Stimulated activated CD8-positive, alpha-beta memory T cell treated with anti-CD3 and anti-CD28 coated beads, Interleukin-15, amount 100 ng/mL, for 48 hours (primary cell): ENCODE data around the gene KLRF1.
"Not testable (repeated sequence)": the region's sequence is repeated elsewhere in the genome, so short reads cannot be mapped to it uniquely, and the experiment has no call there.

Source experiments
- DNase-seq, 2 donors: peaks; one replicate each; pipeline ENCODE4 v3.0.0-alpha.2; 2020; ENCODE audit warnings: low read depth in 2 of 2

Gene KLRF1

DNA sequence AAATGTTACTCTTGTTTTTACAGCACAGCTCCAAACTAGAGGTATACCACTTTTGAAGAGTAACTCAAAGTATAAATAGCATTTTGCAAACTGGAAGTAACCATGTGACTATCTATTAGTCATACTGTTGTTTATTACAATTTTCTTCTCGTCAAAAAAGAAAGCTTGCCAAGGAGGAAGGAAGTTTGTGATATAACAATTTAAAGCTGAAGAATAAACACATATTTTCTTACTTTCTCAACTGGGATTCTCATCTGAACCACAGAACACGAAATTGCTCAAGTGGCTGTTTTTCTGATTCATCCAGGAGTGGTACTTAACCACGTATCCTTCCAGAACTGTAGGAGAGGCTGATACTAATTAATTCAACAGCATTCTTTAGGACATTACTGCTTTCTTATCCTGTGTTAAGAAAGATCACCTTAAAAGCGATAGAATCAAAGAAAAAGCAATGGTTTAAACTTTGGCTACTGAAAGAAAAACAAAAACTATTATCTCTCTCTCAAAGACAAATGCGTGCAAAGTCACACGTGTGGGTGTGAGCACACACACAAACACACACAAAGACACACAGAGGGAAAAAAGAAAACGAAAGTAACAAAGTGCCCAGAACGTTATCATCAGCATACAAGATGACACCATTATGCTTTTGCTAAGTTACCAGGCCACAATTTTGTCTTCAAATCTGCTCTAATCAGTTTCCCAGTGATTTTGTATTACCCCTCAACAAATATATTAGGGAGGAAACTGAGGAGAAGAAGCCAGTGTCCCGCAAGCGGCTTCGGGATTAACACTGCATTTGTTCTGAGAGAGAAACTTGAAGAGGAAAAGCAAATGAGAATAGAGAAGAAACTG lies 42.3 kb downstream of the KLRF1 start, which contains the start of gene CLEC2B:
Gene CLEC2B (minus strand): TSS at position 48 of the 855 bp plus-strand sequence.
- DNase-seq, result no peak

DNA sequence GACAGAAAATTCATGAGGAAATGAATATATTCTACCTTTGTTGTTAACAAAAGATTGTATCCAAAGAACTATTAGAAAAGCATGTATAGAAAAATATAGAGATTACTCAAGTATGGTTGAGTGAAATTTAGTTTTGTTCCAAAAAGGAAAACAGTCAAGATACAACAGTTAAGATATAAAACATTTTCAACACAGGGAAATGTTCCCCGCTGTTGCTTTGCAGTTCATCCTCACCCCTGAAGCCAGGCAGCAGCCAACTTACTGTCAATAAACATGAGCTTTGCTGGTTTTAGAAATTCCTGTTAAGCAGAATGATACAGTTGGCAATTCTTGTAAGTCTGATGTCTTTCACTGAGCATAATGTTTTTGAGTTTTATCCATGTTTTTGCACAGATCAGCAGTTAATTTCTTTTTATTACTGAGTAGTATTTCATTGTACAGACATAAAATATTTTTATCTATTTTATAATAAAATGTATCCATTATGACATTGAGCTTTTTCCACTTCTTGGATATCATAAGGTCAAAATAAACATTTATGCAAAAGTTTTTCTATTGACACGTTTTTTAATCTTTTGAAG lies 43.1 kb downstream of the KLRF1 start:
- no peak for DNase-seq

DNA sequence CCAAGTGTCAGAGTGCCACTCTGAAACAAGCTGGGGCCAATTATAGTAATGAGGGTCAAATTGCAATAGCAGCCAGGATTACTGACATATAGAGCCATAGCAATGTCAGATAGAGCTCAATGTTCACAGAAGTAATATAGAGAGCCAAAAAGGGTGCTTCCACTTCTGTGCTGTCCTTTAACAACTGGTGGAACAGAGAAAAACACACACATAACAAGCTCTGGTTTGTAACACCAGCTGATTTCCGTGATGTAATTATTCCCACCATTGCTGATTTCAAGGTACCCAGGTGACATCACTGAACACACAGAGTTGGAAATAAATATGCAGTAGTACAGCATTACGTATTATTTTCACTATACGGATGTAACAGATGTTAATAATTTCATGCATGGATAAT lies 44.9 kb downstream of the KLRF1 start:
- DNase-seq, result no peak

DNA sequence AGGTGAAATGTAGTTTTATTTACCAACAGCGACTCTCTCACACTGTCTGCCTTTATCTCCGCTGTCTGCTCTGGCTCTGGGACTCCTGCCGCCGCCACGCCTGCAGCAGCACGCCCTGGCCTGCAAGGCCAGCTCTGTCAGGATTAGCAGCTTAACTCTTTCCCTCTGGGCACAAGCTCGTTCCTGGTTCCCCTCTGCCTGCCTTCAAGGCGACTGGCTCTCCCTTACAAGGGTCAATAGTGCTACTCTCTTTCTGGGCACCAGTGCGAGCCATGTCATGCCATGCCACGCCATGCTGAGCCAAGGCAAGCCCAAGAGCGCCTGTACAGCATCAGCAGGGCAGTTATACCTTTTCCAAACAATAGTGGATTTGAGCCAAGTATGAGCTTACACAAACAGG lies 45.5 kb downstream of the KLRF1 start:
- no peak for DNase-seq

DNA sequence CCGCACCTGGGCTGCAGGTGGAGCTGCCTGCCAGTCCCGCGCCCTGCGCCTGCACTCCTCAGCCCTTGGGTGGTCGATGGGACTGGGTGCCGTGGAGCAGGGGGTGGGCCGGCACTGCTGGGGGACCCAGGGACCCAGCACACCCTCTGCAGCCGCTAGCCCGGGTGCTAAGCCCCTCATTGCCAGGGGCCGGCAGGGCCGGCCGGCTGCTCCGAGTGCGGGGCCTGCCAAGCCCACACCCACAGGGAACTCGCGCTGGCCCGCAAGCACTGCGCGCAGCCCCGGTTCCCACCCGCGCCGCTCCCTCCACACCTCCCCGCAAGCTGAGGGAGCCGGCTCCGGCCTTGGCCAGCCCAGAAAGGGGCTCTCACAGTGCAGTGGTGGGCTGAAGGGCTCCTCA lies 48.8 kb downstream of the KLRF1 start:
- not testable (repeated sequence) for DNase-seq

DNA sequence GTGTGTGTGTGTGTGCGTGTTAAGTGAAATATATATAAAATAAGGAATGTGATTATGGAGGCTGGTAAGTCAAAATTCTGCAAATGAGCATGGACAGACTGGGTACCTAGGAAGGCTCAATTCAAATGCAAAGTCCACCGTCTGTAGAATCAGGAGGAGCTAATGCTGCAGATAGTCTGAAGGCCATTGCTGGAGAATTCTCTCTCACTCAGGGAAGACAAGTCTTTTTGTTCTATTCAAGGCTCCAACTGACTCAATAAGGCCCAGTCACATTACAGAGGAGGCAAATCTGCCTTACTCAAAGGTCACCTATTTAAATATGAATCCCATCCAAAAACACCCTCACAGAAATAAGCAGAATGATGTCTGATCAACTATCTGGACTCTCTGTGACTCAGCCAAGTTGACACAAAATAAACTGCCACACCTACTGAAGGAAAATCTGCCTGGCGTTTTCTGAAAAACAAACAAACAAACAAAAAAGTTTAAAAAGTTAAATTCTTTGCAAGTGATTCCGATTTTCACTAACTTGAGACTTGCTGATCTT lies 53.3 kb downstream of the KLRF1 start:
- no peak for DNase-seq

DNA sequence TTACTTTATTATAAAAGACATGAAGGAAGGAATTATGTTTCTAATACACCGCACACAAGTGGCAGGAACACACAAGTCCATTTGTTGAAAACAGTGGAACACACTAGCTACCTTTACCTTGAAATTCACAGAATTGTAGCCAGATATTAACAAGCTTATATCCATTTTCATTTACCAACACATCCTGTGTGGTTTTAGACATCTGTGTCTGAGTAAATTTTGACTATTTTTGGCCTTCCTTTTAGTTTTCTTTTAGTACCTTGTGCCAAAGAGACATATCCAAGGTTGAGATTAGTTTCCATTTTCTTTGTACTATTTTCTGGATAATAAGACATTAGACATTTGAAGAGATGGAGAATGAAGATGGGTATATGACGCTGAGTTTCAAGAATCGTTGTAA lies 54.0 kb downstream of the KLRF1 start, which contains the start of gene KLRF2:
Gene KLRF2 (plus strand): TSS at position 244 of the 400 bp plus-strand sequence. CDS start 107 bp downstream, at position 351.
- DNase-seq, result no peak

DNA sequence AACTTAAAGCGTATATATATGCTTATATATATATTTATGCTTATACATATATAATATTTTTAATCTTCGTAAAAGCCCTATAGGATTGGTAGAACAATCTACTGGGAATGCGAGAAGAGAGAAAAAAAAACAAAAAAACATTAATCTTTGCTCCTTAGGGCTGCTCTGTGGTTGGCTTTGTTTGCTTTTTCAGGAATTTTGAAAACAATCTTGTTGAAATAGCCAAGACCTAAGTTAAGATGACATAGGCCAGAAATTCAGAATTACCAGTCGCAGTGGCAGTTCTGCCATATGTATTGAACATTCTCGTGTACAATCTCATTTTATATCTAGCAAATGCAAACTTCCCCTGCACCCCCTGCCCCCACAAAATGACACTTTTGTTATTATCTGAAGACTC lies 54.7 kb downstream of the KLRF1 start:
- DNase-seq, result no peak

DNA sequence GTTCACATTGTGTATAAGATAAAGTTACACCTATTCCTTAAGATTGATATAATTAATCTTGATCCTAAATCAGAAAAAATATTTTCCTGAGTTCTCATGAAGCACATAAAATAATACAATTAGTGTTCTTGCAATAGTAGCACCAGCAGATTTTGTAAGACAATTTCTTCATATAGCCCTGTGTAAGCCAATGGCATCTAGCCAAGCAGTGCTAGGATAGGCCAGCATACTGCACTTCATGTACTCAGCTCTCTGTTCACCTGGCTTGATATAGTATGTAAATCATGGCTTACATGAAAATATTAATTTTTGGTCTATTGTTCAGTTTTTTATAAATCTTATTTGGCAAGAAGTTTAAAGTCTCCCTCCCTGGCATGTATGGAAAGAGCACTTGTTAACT lies 55.9 kb downstream of the KLRF1 start:
- DNase-seq, result no peak

DNA sequence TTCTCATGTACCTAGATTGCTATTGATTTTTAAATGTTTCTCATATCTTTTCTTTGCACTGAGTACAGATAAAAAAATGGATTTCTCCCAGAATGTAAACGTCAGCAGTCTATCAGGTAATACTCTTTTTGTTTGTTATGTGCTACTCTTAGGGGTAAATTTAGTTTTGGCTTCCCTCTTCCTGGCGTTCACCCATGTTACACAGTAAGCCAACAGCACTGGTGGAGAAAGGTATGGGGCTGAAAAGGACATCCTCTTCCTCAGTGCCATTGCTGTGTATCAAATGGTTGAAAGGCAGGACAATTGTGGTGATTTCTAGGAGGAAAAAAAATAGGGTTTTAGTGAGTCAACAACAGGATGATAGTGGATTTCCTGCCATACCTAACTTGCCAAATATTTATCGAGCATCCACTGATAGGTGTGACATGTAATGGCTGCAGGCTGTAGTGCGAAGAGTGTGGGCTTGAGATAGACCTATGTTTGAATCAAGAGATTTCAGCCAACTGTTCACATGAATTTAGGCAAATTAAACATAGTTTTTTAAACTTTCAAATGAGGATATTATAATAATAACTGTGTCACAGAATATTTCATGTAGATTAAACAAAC lies 61.5 kb downstream of the KLRF1 start:
- no peak for DNase-seq
